CD4-positive, alpha-beta T cell treated with Interleukin-4 for 1 hour (primary cell): Measurements from ENCODE around the gene LCT.
"Not testable (repeated sequence)": the region's sequence is repeated elsewhere in the genome, so short reads cannot be mapped to it uniquely, and the experiment has no call there.

Experiments
- DNase-seq, 2 donors: peaks; one replicate each; pipeline ENCODE4 v3.0.0-alpha.2; 2020 to 2022

LCT gene

GRCh38 chr2:135796606-135797005 lies 40.4 kb downstream of the LCT start:
- no peak for DNase-seq

GRCh38 chr2:135795641-135796040 lies 41.3 kb downstream of the LCT start:
- DNase-seq = not testable (repeated sequence)

DNA sequence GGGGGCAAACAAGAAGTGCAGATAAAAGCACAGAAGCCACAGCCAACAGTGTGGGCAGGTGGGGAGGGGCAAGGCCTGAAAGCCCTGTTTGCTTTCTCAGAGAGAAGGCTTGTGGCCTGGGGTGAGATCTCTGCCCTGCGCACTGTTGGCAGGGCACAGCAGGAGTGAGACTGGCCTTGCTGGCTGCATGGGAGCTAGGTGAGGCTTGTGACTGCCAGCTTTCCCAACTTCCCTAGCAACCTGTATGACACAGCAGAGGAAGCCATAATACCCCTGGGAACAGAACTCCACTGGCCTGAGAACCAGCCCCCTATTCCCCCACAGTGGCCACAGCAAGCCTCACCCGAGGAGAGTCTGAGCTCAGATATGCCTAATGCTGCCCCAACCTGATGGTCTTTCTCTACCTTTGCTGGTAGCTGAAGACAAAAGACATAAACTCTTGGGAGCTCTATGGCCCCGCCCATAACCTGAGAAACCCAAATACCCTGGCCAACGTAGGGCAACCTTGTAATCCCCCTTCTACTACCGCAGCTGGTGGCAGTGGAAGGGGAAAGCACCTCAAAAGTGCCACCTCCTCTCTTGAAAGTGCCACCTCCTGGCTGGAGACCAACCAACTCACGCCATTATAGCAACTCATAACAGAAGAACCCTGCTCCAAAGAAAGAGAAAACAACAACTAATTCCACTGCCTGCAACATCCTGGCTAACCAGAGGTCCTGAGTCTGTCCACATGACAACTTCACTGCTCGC lies 44.4 kb downstream of the LCT start:
- no peak for DNase-seq

DNA sequence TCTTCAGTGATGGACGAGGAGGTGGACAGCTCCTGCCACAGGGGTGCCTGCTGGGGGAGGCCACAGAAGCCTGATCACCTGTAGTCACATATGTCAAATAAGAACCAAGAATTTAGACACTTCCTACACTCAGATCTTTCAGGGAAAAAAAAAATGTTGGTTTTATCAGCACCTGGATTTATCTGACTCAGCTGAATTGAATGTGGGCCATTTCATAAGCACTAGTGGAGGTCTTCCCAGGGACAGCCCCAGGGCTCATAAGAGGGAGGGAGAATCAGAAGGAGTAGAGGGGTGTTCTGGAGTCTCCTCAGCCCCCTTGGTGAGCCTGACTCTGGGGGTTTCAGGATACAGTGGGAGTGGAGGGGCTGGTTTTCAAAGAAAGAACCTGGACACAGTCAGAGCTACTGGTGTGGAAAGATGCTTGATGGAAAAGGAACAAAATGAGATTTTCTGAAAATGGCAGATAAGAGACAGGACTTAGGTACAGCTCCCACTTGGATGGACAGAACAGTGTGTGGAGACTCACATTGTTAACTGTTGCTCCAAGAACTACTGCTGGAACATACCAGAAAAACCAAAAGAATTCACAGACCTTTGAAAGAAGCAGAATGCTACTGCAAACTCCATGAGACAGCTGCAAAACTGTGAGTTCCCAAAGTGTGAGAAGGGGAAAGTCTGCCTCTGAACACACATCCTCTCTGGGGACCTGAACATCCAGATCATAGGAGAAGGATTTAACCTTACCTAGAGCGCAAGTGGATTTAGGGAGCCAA lies 45.4 kb downstream of the LCT start:
- no peak for DNase-seq

DNA sequence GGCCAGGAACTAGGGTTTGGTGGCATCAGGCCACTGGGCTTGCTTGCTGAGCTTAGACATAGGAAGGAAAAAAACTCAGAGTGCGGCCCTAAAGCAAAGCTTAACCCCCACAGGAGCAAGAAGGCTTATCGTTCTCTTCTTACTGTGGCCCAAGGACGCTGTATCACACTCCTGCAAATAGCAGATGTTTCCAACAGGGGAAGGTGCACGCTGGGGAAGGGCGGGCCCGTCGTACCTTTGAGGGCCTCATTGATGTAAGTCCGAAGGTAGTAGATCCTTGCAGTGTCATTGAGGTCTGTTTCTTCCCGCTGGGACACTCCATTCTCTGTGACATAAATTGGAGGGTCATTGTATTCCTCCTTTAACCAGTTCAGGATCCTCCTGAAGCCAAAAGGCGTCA lies 46.6 kb downstream of the LCT start:
- DNase-seq = no peak

DNA sequence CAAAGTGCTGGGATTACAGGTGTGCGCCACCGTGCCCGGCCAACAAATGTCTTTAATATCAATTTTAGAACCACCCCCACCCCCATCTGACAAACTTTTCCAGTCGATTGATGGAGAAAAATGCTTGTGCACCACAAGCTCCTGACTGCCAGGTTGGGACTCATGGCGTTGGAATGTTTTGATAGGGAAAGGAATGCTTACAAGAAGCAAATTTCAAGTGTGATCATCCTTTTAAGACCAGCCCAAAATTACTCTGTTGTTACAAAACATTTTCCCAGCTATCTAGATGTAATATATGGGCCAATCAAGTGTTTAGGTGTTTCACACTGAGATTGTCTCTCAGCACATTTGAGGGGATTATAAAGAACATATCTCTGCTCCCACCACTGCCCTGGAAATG lies 50.2 kb downstream of the LCT start:
- no peak for DNase-seq

- no peak for DNase-seq
Measured at GRCh38 chr2:135785032-135785431, 52.0 kb downstream of the LCT start.

GRCh38 chr2:135783439-135783838 lies 53.5 kb downstream of the LCT start:
- no peak for DNase-seq

DNA sequence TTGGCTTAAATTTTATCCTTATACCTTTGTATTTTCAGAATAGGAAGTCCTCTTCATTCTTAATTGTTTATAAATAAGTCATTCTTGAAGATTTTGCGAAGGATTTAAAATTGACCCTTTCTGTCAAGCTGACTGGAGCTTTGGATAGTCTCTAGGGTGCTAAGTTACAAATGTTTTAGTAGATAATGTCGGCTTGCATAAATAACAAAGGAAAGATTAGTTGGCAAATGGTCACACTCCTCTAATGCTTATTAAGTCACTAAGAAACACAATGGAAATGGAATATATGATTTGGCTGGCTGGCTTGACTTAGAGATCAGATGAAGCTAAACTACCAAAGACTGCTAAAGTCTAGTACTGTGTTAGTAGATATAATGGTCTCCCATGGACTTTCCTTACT lies 54.8 kb downstream of the LCT start:
- DNase-seq = no peak

DNA sequence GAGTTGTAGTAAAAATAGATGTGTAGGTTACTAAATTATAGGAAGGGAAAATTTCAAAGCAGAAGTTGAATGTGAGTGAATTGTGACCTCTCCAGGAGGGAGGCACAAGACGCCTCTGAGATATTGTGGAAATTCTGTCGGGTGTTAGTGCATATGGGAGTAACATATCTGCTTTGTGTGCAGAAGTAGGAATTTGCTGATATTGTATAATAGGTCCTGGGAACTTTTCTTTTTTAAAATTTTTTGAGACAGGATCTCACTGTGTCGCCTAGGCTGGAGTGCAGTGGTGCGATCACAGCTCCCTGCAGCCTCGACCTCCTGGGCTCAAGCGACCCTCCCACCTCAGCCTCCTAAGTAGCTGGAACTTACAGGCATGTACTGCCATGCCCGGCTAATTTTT lies 60.6 kb downstream of the LCT start:
- DNase-seq = no peak

DNA sequence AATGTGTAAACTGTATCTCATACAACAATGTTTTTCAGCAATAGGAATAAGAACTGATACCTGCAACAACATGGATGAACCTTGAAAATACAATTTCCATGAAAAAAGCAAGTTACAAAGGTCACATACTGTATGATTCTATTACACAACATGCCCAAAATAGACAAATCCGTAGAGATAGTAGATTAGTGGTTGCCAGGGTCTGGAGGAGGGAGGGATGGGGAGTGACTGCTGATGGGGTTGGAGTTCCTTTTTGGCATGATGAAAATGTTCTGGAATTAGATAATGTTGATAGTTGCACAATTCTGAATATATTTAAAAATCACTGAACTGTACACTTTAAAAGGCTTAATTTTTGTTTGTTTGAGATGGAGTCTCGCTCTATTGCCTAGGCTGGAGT lies 61.6 kb downstream of the LCT start:
- no peak for DNase-seq

GRCh38 chr2:135773917-135774316 lies 63.1 kb downstream of the LCT start:
- no peak for DNase-seq

GRCh38 chr2:135773319-135773718 lies 63.7 kb downstream of the LCT start:
- DNase-seq = no peak

DNA sequence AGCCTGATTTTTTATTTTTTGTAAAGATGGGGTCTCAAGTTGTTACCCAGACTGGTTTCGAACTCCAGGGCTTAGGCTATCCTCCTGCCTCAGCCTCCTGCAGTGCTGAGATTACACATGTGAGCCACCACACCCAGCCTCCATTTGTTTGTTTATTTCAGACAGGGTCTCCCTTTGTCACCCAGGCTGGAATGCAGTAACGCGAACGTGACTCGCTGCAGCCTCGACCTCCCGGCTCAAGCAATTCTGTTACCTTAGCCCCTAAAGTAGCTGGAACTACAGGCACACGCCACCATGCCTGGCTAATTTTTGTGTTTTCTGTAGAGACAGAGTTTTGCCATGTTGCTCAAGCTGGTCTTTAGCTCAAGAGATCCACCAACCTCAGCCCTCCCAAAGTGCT lies 68.1 kb downstream of the LCT start:
- DNase-seq = no peak

DNA sequence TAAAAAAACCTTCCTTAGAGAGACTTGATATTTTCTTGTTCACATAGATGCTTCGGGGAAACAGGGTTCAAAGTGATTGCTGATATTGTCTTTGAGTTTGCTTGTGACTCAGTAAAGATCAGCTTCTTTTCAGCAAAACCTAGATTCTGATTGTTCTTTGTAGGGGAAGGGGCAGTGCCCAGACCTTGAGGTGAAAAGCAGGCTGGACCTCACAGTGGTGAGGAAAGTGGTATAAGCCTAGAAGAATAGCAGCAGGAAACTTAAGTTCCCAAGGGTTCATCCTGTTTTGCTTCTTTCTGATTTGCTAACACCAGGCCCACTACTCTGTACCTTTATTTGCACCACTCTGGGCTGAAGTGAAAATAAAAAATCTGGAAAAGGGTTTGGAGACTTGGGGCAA lies 74.5 kb downstream of the LCT start:
- no peak for DNase-seq

- no peak for DNase-seq
Measured at GRCh38 chr2:135762022-135762421, 75.0 kb downstream of the LCT start.

DNA sequence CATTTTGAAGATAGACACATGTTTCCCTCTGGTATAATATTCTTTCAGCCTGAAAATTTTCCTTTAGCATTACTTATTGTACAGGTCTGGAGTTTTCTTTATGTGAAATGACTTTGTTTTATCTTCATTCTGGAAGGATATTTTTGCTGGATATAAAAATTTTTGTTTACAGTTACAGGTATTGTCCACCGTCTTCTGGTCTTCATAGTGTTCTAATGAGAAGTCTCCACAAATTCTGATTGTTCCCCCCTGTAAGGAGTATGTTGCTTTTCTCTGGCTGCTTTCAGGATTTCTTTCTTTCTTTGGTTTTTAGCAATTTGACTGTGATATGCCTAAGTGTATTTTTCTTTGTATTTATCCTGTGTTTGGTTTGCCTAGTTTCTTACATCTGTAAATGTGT lies 80.3 kb downstream of the LCT start:
- DNase-seq = no peak

- DNase-seq = no peak
Measured at GRCh38 chr2:135755573-135755972, 81.4 kb downstream of the LCT start.

- no peak for DNase-seq
Measured at GRCh38 chr2:135745545-135745944, 91.4 kb downstream of the LCT start.

- DNase-seq = peak; percentile 17 to 42
Measured at GRCh38 chr2:135744760-135745314, 92.1 kb downstream of the LCT start.

GRCh38 chr2:135743860-135744259 lies 93.1 kb downstream of the LCT start:
- DNase-seq = no peak

DNA sequence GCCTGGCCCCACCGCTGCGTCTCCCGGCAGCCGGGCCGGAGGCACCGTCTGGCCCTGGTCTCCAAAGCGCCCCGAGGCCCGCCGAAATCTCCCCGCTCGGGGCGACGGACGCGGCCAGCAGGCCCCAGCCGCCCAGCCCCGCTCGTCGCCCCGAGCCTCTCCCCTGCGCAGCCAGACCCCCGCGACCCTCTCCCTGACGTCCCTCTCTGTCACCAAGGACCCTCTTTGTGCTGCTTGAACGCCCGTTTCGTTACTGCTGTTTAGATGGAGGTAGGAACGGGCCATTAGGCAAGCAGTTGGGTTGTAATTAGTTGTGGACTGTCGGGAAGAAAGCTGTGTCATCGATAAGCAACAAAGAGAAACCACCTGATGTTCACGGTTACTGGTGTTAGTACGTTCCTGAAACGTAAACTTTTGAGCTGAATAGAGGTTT lies 94.6 kb downstream of the LCT start:
- DNase-seq = peak; percentile 39 to 67

- DNase-seq = peak; percentile 97 to 98
Measured at GRCh38 chr2:135741395-135742324, 95.3 kb downstream of the LCT start, which contains the start of gene UBXN4. TSS of gene UBXN4 (plus strand) at chr2:135741855. CDS start at chr2:135741930, 75 bp downstream.
